Daoy (cell line): Measurements from ENCODE around the gene ORM1. TPM values are rescaled to one million over a fixed set of nuclear protein-coding genes. Genes with fewer than 3 reads are reported as not detected.
"Not testable (repeated sequence)": the region's sequence is repeated elsewhere in the genome, so short reads cannot be mapped to it uniquely, and the experiment has no call there.

Source experiments
- DNase-seq: peaks from one replicate; pipeline ENCODE4 v3.0.0-alpha.2; 2015; ENCODE audit warnings: low read depth
- total RNA-seq: library from RNA; depleted of rRNA; stranded (reverse); fragments of >200 nt; shearing (Covaris generic); gene quantifications from 2 replicates; pipeline ENCODE4 v1.2.3, GENCODE V29; 2014

ORM1 gene
- total RNA-seq, 1 experiment from 2014 or later, result not detected

GRCh38 chr9:114304416-114305188 lies 18.3 kb upstream of the ORM1 start:
- DNase-seq, result no peak

GRCh38 chr9:114307899-114308267 lies 15.0 kb upstream of the ORM1 start:
- DNase-seq, result no peak

GRCh38 chr9:114308361-114308950 lies 14.4 kb upstream of the ORM1 start:
- DNase-seq, result no peak

- DNase-seq, result no peak
Observed at GRCh38 chr9:114309096-114309495, 13.8 kb upstream of the ORM1 start.

GRCh38 chr9:114310471-114311450 lies 12.1 kb upstream of the ORM1 start:
- DNase-seq, result no peak

GRCh38 chr9:114311571-114312512 lies 11.1 kb upstream of the ORM1 start:
- no peak for DNase-seq

GRCh38 chr9:114312513-114312875 lies 10.4 kb upstream of the ORM1 start:
- DNase-seq, result no peak

- peak; percentile 30 for DNase-seq
Observed at GRCh38 chr9:114313186-114313585, 9.7 kb upstream of the ORM1 start.

- DNase-seq, result no peak
Observed at GRCh38 chr9:114314256-114314867, 8.5 kb upstream of the ORM1 start.

GRCh38 chr9:114314881-114315722 lies 7.8 kb upstream of the ORM1 start:
- no peak for DNase-seq

GRCh38 chr9:114315723-114316363 lies 7.1 kb upstream of the ORM1 start:
- no peak for DNase-seq

GRCh38 chr9:114316605-114317230 lies 6.2 kb upstream of the ORM1 start:
- DNase-seq, result no peak

- no peak for DNase-seq
Observed at GRCh38 chr9:114317665-114318357, 5.1 kb upstream of the ORM1 start.

GRCh38 chr9:114318416-114318815 lies 4.5 kb upstream of the ORM1 start:
- no peak for DNase-seq

- DNase-seq, result no peak
Observed at GRCh38 chr9:114319147-114319546, 3.8 kb upstream of the ORM1 start.

GRCh38 chr9:114320710-114321109 lies 2.2 kb upstream of the ORM1 start:
- peak; percentile 87 for DNase-seq

GRCh38 chr9:114321759-114322158 lies 1.1 kb upstream of the ORM1 start:
- DNase-seq, result peak; percentile 68

GRCh38 chr9:114322160-114322818 lies 609 bp upstream of the ORM1 start:
- not testable (repeated sequence) for DNase-seq
